Small intestine (tissue), 7 donors: Measurements from ENCODE around the gene CLN6. TPM values are rescaled to one million over a fixed set of nuclear protein-coding genes. Genes with fewer than 3 reads are reported as not detected.
"Not testable (repeated sequence)": the region's sequence is repeated elsewhere in the genome, so short reads cannot be mapped to it uniquely, and the experiment has no call there.

Experiments
- DNase-seq, 2 donors: peaks; one replicate each; pipeline versions ENCODE4 v3.0.0 to v3.0.0-alpha.2; 2013
- FAIRE-seq: peaks from 2 replicates; lab custom pipeline; 2012; peaks lifted over from hg19 to GRCh38; lab: Jason Lieb, UNC
- H3K27ac ChIP-seq, 3 donors: one replicate each; pipeline ENCODE4 v1.5.1; 2013; ENCODE audit warnings: low read length in 2 of 3, mild to moderate bottlenecking in 2 of 3, control low read depth in 1 of 3, inconsistent platforms in 1 of 3, low read depth in 1 of 3, moderate library complexity in 1 of 3
- H3K27me3 ChIP-seq, 3 donors: one replicate each; pipeline ENCODE4 v1.6.1; 2013; ENCODE audit warnings: low read length in 3 of 3, inconsistent platforms in 1 of 3; ENCODE audit not compliant: control insufficient read depth in 3 of 3, insufficient read depth in 3 of 3
- H3K36me3 ChIP-seq, 3 donors: one replicate each; pipeline ENCODE4 v1.6.1; 2013; ENCODE audit warnings: low read length in 3 of 3, inconsistent platforms in 1 of 3, low read depth in 1 of 3, mild to moderate bottlenecking in 1 of 3, moderate library complexity in 1 of 3; ENCODE audit not compliant: control insufficient read depth in 3 of 3, insufficient read depth in 2 of 3
- H3K4me1 ChIP-seq, 3 donors: one replicate each; pipeline ENCODE4 v1.6.1; 2013; ENCODE audit warnings: low read length in 2 of 3, inconsistent platforms in 1 of 3, low read depth in 1 of 3, mild to moderate bottlenecking in 1 of 3, moderate library complexity in 1 of 3; ENCODE audit not compliant: control insufficient read depth in 3 of 3, insufficient read depth in 2 of 3
- H3K4me3 ChIP-seq, 3 donors: one replicate each; pipeline ENCODE4 v1.5.1; 2013; ENCODE audit warnings: low read length in 3 of 3, control low read depth in 1 of 3, inconsistent platforms in 1 of 3, low read depth in 1 of 3, mild to moderate bottlenecking in 1 of 3, moderate library complexity in 1 of 3
- H3K9me3 ChIP-seq, 2 donors: one replicate each; pipeline ENCODE4 v1.6.1; 2013; ENCODE audit warnings: low read depth in 1 of 2, low read length in 1 of 2; ENCODE audit not compliant: control insufficient read depth in 2 of 2, insufficient read depth in 1 of 2
- WGBS, 3 donors: extraction: QIAGEN DNeasy Blood & Tissue Kit; methylation state at CpG; one replicate each; pipeline ENCODE4 v1.1.7; 2013; 5-methylcytosine and 5-hydroxymethylcytosine counted together
- polyA plus RNA-seq, 4 donors: library from polyadenylated mRNA; stranded (reverse) in 3 of 4; unstranded in 1 of 4; fragments of 200-250 nt in 3 of 4; fragments of 120-200 nt in 1 of 4; gene quantifications; one replicate each; pipeline versions ENCODE4 v1.2.1 to v1.2.3, GENCODE V29; 2013
- donor health status: healthy with polysubstance abuse.
- donor health status: control.
- donor health status: control.
- donor health status: Bipolar disorder and iron deficiency.
- donor health status: healthy.

Gene CLN6
- polyA plus RNA-seq, 4 donors = 5.8 to 62.4 (median 25.7) TPM

DNA sequence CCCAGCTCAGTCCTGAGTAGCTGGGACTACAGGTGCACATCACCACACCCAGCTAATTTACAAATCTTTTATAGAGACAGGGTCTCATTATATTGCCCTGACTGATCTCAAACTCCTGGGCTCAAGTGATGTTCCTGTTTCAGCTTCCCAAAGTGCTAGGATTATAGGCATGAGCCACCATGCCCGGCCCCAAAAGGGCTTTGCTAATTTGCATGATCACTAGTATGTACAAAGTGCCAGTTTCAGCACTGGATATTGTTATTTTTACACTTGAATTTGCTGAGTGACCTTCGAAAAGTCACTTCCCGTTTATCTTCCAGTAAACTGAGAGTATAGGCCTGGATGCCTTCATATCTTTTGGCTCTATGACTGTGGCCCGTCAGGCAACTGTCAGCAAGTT, 12.2 kb downstream of the CLN6 start:
- no peaks in the 10 kb centered on the region for H3K27me3 ChIP-seq
- no peak overlapping the region for H3K27ac ChIP-seq
- no peak for DNase-seq
- H3K4me1 ChIP-seq = no peaks in the 10 kb centered on the region
- FAIRE-seq = no peak
- H3K36me3 ChIP-seq = peaks cover 0 to 51% (median 0%) of the 10 kb centered on the region in 3 donors
- no peaks in the 10 kb centered on the region for H3K9me3 ChIP-seq
- 88 to 96% (median 91%) methylated on average over 4 of the region's 4 CpGs for WGBS, 3 donors
- H3K4me3 ChIP-seq = no peak overlapping the region

DNA sequence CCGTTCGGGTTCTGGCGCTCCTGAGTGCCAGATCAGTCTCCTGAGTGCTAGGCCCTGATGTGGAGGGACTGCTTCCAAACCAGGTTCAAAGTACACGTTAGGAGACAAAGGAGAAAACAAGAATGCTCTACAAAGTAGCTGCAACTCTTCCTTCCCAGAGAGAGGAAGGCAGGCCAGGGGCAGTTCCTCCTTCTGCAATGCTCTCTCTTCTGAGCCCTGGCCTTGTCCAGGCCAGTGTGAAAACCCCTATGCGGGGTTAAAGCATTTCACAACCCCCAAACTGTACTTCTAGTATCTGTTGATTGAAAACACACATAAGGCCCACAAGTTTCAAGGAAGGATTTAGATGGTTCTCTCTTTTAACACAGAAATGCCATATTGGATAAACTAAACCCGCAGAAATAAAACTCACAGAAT, 14.7 kb downstream of the CLN6 start:
- Histone ChIP-seq H3K27me3 (no peaks in the 10 kb centered on the region), H3K36me3 (peaks cover 0 to 71% (median 0%) of the 10 kb centered on the region in 3 donors), H3K4me1 (peaks cover 0 to 3% (median 0%) of the 10 kb centered on the region in 3 donors), H3K4me3 (no peak overlapping the region), H3K27ac (no peak overlapping the region), H3K9me3 (no peaks in the 10 kb centered on the region)
- 66 to 74% (median 67%) methylated on average over 6 of the region's 6 CpGs for WGBS, 3 donors
- DNase-seq (no peak), FAIRE-seq (no peak)

DNA sequence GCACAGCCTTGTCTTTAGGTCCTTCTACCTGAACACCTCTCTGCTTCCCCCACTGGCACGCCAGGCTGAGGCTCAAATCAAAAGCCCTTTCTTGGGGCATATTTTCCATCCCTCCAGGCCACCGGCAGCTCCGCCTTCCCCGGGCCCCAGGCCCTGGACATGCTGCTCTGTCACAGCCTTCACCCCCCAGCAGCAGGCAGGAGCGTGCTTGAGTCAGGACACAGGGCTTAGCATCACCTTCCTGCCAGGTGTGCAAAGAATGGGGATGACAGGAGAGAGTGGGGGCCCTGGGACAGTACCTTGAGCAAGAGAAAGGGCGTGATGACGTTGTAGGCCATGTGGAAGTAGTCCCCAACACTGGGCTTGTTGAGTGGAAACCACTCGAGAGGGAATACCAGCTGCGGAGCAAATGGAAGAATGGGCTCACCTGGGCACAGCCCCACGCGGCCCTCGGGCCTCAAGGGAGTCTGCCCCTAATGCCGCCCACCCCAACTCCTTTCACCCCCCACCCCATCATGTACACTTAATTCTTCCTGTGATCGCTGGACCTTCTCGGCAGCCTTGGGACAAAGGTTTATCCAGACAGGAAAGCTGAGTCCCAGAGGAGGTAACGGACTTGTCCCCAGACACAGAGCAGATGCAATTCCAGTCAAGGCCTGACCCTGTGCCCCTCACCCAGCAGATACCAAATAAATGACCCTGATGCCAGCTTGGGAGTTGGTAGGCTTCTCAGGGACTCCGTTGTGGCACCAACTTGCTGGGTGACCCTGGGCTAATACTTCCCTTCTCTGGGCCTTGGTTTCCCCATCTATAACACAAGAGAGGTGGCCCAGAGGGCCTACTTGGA, 15.3 kb downstream of the CLN6 start:
- DNase-seq = no peak
- Histone ChIP-seq H3K36me3 (peaks cover 0 to 71% (median 0%) of the 10 kb centered on the region in 3 donors), H3K27ac (no peak overlapping the region), H3K27me3 (no peaks in the 10 kb centered on the region), H3K9me3 (no peaks in the 10 kb centered on the region), H3K4me3 (no peak overlapping the region), H3K4me1 (peaks cover 0 to 3% (median 0%) of the 10 kb centered on the region in 3 donors)
- WGBS, 3 donors = 92 to 96% (median 96%) methylated on average over 17 of the region's 17 CpGs
- FAIRE-seq = no peak

DNA sequence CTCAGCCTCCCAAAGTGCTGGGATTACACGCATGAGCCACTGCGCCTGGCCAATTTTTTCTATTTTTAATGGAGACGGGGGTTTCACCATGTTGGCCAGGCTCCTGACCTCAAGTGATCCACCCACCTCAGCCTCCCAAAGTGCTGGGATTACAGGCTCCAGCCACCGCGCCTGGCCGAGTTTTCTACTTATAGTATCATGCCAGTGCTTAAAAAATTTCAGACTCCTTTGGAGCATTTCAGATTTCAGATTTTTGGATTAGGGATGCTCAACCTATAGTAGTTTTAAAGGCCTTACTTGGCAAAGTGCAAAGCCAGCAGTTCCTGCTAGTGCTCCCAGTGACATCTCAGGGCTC, 16.1 kb downstream of the CLN6 start:
- not testable (repeated sequence) for H3K4me1 ChIP-seq, DNase-seq, H3K9me3 ChIP-seq, H3K27ac ChIP-seq, FAIRE-seq, H3K4me3 ChIP-seq, H3K27me3 ChIP-seq
- H3K36me3 ChIP-seq = peaks cover 0 to 73% (median 0%) of the 10 kb centered on the region in 3 donors
- WGBS, 3 donors = 91 to 95% (median 94%) methylated on average over 6 of the region's 6 CpGs

DNA sequence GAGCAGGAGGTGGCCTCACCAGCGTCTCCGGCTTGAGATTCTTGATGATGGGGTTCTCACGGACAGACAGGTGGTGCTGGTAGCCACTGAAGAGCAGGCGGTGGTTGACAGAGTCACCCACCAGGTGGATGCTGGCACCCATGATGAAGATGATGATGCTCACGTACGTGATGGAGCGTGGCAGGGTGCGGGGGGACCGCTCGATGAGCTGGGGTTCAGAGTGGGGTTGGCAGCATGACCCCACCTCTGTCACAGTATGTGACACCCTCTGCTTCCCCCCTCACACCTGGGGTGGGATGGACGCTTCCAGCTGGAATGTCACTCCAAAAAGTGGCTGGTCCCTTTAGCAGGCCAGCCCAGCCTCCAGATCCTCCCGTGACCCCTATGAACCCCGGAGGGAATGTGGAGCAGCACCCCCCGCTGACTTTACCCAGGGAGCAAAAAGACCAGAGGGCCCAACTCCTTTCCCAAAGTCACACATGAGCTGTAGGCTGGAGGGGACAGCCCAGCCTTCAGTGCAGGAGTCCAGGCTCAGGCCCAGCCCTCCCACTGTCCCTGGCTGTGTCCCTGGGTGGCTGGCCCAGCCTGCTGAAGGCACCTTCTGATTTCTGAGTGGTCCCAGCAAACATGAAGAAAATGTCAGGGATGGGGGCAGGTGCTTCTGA, 17.7 kb downstream of the CLN6 start:
- Histone ChIP-seq H3K36me3 (peaks cover 0 to 75% (median 4%) of the 10 kb centered on the region in 3 donors), H3K4me1 (peaks cover 0 to 3% (median 0%) of the 10 kb centered on the region in 3 donors), H3K4me3 (no peak overlapping the region), H3K9me3 (no peaks in the 10 kb centered on the region), H3K27ac (no peak overlapping the region), H3K27me3 (no peaks in the 10 kb centered on the region)
- 89 to 94% (median 90%) methylated on average over 14 of the region's 14 CpGs for WGBS, 3 donors
- no peak for FAIRE-seq
- no peak for DNase-seq

DNA sequence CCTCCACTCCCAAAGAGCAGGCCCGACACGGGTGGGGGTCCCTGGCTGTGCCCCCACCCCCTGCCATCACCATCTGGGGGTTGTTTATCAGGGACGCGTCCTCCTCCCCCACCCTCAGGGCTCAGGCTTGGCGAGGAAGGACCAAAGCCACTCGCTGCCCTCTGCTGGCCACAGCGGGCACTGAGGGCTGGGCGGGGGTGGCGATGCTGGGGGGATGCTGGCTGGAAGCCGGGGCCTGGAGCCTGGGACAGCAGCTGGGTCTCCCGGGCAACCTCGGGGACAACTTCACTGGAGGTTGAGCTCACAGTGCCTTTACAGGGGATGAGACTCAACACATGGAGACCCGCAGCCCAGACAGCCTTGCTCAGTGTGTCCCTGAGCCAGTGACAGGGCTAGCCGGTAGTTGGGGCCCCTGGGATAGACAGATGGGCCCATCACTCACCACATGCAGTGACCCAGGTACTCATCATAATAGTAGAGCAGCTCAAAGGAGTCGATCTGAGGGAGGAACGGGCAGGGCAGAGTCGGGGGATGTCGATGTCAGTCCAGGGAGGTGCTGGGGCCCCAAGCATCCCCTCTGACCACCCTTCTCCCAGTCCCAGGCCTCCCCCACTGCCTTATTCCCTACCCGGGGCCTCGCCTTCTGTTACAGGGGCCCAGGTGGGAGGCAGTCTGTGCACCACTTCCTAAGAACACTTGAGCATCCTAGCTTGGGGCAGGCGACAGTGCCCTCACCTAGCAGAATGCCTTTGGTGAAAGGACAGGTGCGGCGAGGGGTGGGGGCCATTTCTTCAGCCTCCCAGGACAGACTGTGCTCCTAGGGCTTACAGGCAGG, 18.5 kb downstream of the CLN6 start:
- H3K27ac ChIP-seq = no peak overlapping the region
- peaks cover 0 to 77% (median 4%) of the 10 kb centered on the region in 3 donors for H3K36me3 ChIP-seq
- DNase-seq (peak; percentile 52 to 73), FAIRE-seq (no peak)
- peaks cover 0 to 10% (median 0%) of the 10 kb centered on the region in 3 donors for H3K4me1 ChIP-seq
- no peaks in the 10 kb centered on the region for H3K9me3 ChIP-seq
- no peaks in the 10 kb centered on the region for H3K27me3 ChIP-seq
- no peak overlapping the region for H3K4me3 ChIP-seq
- WGBS, 3 donors = 43 to 54% (median 47%) methylated on average over 22 to 23 of the region's 23 CpGs

DNA sequence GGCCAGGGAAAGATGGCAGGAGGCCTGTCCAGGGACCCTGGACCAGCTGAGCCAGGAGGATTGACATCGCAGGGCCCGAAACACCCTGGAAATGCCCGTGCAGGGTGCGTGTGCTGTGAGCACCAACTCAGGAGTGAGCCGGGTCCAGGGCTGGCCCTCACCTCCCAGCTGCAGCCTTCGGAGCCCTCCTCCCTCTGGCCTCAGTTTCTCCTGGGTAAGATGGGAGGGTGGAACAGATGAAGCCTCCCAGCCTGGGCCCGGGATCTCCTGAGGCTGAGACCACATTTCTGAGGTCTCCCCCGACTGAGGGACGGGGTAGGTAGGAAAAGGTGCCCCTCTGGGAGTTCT, 19.1 kb downstream of the CLN6 start:
- Histone ChIP-seq H3K4me1 (peaks cover 0 to 16% (median 0%) of the 10 kb centered on the region in 3 donors), H3K27ac (peak overlapping the region in 1 of 3 donors; percentile 66), H3K9me3 (no peaks in the 10 kb centered on the region), H3K4me3 (no peak overlapping the region), H3K36me3 (peaks cover 0 to 76% (median 4%) of the 10 kb centered on the region in 3 donors), H3K27me3 (no peaks in the 10 kb centered on the region)
- no peak for DNase-seq
- WGBS, 3 donors = 80 to 88% (median 86%) methylated on average over 9 of the region's 9 CpGs
- FAIRE-seq = no peak
